ENCODE data around the gene GALNT5. TPM values are rescaled to one million over a fixed set of nuclear protein-coding genes. Genes with fewer than 3 reads are reported as not detected.

Gene GALNT5
- total and polyA plus RNA-seq, 10 of the 15 experiments (the other 5 are each of a cell fraction or from before 2014, with no cell fraction given), result under 0.01 to 0.25 (median 0.03) TPM; not detected in 4

DNA sequence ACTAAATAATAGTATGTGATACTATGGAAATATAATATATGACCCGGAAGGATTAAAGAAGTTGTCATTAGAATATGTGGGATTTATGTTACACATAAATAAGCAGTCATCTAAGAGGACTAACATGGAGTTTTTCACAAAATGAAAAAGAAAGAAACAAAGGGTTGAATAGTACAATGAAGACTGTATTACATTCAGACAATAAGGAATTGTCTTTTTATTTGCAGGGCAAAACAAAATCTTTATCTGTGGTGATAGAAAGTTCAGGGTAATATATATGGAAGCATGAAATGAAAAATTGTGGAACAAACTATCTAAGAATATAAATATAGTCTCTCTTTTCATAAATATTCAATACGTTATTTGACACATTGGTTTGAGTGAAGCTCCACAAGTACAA lies 62.3 kb downstream of the GALNT5 start (continued):
- no peak for TF ChIP-seq HDAC2 (IDR thresholded peaks at IDR 0.05)

DNA sequence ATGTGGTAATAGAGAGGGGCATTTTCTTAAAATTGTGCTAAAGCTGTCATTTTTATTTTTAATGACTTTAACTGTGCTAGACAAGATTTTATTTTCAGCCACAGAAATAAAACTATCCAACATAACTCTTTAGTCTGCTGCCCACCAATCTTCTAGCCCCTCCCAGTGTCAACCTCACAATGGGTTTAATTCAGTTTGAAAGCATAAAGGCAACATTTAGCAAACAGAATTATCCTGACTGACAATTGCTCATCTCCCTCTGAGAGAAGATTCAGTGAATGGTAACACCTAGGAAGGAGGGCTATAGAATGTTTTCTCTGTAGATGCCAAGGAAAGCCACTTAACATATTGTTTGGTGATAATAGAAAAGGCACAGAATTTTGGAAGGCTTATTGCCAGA lies 62.9 kb downstream of the GALNT5 start:
- SMC1A ChIA-PET (ENCODE audit: uncharacterized antibody, unreplicated experiment), result interaction anchor here (0.9 to 2.1 kb wide), 10 partner anchors 9 to 150 kb away, joined by 3 to 8 read pairs (median 4); partner anchors contain the start of gene CYTIP
- no peak overlapping the region for H3K4me2 ChIP-seq (ENCODE audit: control insufficient read depth, insufficient read depth)
- DNase-seq (ENCODE audit: low read depth, low spot score), result no peak
- H3K79me2 ChIP-seq (ENCODE audit: control insufficient read depth, insufficient read depth, low read length), result no peaks in the 10 kb centered on the region
- in situ Hi-C loops (cut with MboI), result no loop called here
- H2AFZ ChIP-seq (ENCODE audit: control insufficient read depth, low read depth, low read length), result no peak overlapping the region
- no peaks in the 10 kb centered on the region for H3K4me1 ChIP-seq (ENCODE audit: control insufficient read depth, insufficient read depth, low read length)
- no peaks in the 10 kb centered on the region for H4K20me1 ChIP-seq (ENCODE audit: control insufficient read depth, insufficient read depth)
- H3K36me3 ChIP-seq (ENCODE audit: control insufficient read depth in 2 of 2, insufficient read depth in 2 of 2, low read length in 1 of 2), result no peaks in the 10 kb centered on the region
- no peak overlapping the region for H3K27ac ChIP-seq (ENCODE audit: control insufficient read depth, insufficient read depth)
- no peak overlapping the region for H3K9ac ChIP-seq (ENCODE audit: control insufficient read depth, insufficient read depth, low read length)
- TF ChIP-seq ETV6 (conservative IDR thresholded peaks at IDR 0.05 in 1 of 2, IDR thresholded peaks at IDR 0.05 in 1 of 2; ENCODE audit: borderline replicate concordance in 1 of 2, low read depth in 1 of 2) (no peak), RUNX3 (IDR thresholded peaks at IDR 0.05; ENCODE audit: low read length) (no peak), RCOR1 (conservative IDR thresholded peaks at IDR 0.05; ENCODE audit: low read depth, low read length) (no peak)
- TF ChIP-seq, protein P1, sequence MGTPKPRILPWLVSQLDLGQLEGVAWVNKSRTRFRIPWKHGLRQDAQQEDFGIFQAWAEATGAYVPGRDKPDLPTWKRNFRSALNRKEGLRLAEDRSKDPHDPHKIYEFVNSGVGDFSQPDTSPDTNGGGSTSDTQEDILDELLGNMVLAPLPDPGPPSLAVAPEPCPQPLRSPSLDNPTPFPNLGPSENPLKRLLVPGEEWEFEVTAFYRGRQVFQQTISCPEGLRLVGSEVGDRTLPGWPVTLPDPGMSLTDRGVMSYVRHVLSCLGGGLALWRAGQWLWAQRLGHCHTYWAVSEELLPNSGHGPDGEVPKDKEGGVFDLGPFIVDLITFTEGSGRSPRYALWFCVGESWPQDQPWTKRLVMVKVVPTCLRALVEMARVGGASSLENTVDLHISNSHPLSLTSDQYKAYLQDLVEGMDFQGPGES (IDR thresholded peaks at IDR 0.05), result no peak
- TF ChIP-seq, protein P2, sequence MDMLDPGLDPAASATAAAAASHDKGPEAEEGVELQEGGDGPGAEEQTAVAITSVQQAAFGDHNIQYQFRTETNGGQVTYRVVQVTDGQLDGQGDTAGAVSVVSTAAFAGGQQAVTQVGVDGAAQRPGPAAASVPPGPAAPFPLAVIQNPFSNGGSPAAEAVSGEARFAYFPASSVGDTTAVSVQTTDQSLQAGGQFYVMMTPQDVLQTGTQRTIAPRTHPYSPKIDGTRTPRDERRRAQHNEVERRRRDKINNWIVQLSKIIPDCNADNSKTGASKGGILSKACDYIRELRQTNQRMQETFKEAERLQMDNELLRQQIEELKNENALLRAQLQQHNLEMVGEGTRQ (IDR thresholded peaks at IDR 0.05; ENCODE audit: borderline replicate concordance, low read depth, low read length), result no peak
- no peak overlapping the region for H3K4me3 ChIP-seq
- no peaks in the 10 kb centered on the region for H3K9me3 ChIP-seq (replicated peaks; ENCODE audit: control insufficient read depth, insufficient read depth, low read length)
- CTCF ChIA-PET, result interaction anchor here (1.0 to 13.4 kb wide), 4 partner anchors 14 to 178 kb away, joined by 3 to 226 read pairs (median 90); no protein-coding TSS in a partner anchor
- no TSS peak for BruUV-seq (replicated peaks)
- intact Hi-C loops (cut with micrococcal nuclease; ENCODE audit: unreplicated experiment), result no loop called here
- no peak for ATAC-seq
- H3K27me3 ChIP-seq (replicated peaks in 1 of 2; ENCODE audit: control insufficient read depth in 2 of 2, insufficient read depth in 2 of 2, low read length in 1 of 2), result no peaks in the 10 kb centered on the region
- no peak for FAIRE-seq
- RAD21 ChIA-PET (ENCODE audit: unreplicated experiment), result interaction anchor here (1.2 kb wide), 1 partner anchor 17 kb away, joined by 5 read pairs; no protein-coding TSS in a partner anchor
- POLR2A ChIA-PET, result no interaction called here

Data from GM12878 (cell line).